Endometrial microvascular endothelial cells (primary cell): ENCODE data around the gene MESP2. TPM values are rescaled to one million over a fixed set of nuclear protein-coding genes. Genes with fewer than 3 reads are reported as not detected.

ENCODE experiments used
- in situ Hi-C: cut with HindIII; loops from 2 replicates; pipeline ENCODE4 v1.10.0; 2017; ENCODE audit warnings: low sequenced_read_pairs, low pct_unique_long_range_greater_than_20kb; ENCODE audit errors: inconsistent ontology term
- total RNA-seq: library from RNA; depleted of rRNA; stranded (reverse); fragments of >200 nt; gene quantifications from one replicate; pipeline ENCODE4 v1.2.3, GENCODE V29; 2015; ENCODE audit errors: inconsistent ontology term

MESP2 gene
- total RNA-seq, 1 donor from 2014 or later: not detected

DNA sequence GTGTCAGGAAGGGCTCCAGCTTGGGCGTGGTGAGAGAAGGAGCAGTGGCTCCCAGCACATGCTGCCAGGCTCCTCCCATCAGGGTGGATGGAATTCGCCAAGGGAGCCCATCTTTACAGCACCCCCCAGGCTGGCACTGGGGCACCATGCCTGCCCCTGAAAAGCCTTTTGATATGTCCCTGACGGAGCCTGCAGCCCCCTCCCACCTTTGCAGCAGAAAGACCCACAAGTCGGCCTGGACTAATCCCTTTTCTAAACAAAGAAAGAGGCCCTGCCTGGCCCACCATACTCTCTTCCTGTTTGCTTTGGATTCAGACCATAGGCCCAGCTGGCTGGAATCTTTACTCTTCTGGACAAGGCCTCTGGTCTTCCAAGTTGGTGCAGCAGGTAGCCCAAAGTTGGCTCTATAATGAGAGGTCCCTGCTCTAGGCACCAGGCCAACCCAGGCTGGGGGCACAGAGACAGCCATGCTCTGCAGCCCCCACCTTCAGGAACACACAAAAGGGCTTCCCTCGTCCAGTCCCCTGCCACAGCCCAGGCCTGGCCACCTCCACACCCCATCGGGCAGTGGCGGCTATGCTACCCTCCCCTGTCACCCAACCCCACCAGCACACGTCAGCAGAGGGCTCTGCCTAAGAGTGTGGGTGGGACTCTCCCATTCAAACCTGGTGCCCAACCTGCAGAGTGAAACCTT is 33.1 kb downstream of the MESP2 start:
- in situ Hi-C loops: no loop called here

DNA sequence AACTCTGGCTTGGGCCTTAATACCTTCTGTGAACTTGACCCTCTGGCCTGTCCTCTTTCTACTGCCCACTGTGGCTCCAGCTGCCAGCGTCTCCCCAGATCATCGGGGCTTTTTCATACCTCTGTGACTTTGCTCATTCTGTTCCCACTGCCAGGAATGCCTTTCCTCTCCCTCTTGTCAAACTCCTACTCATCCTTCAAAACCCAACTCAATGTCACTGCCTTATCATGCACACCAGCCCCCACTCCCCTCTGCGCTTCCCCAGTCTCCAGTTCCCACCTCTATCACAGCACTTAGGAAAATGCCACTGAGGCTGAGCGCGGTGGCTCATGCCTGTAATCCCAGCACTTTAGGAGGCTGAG is 33.6 kb downstream of the MESP2 start:
- in situ Hi-C loops: no loop called here

DNA sequence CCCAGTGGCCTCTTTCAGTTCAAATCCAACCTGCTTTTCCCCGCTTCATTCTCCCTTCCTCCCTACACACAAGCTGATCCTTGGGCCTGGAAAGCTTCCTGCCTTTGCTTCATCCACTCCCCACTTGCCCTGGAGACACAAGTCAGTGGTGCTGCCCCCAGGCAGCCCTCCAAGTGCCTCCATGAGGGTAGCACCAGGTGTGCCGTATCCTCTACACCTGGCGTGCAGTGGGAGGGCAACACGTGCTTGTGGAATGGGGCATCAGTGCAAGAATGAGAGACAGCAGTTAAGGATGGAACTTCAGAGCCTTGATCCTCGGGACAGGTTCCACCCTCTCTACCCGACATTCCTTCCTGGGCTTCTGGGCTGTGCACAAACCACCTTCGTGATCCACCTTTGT is 34.7 kb downstream of the MESP2 start:
- in situ Hi-C loops: no loop called here

DNA sequence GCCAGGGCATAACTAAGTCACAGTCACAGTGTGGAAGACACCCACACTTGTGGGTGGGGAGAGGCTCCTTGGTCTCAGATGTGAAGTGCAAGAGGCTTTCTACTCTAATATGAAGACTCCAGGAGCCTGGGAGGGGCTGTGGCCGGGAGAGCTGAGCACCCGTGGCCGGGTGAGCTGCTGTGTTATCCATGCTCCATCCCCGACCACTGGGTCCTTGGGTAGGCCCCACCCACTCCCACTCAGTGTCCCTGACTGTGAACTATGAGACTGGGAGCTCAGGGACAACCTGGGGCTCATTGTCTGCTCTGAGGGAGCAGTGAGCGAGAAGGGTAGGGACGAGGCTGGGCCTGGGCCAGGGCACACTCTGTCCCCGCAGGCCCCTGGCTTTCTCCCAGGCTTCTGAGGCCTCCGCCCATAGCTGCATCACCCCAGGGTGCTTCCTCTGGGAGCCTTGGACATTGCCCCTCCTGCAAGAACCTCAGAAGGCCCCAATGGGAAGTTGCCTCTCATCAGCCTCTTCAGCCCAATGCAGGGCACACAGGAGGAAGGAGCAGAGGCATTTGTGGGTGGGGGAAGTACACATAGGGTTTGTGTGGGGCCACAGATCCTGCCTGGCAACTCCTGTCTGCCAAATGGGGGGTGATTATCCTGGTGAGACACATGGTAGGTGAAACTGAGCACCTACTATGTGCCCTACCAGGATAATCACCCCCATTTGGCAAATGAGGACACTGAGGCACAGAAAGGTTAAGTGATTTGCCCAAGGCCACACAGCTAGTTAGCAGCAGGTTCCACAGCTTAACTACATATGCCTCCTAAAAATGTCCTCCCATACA is 36.1 kb downstream of the MESP2 start:
- in situ Hi-C loops: no loop called here

DNA sequence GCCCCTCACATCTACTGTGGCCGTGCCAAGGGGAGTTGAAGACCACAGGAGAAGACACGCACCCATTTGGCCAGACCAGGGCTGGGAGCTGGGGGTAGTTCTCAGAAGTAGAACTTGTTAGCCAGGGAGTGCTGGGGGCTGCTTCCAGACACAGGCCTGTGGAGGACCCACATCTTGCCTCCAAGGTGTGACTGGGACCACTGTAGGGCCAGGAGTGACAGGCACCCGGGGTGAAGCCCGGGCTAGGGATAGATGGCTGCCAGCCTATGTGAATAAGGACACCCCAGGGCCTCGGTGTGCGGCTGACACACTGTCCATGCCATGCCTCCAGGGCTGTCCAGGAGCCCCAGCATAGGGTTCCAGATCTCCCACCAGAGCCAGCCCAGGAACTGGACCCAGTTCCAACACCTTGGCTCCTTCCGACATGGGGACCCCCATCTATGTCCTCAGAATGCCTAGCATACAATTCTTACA is 36.8 kb downstream of the MESP2 start:
- in situ Hi-C loops: no loop called here

DNA sequence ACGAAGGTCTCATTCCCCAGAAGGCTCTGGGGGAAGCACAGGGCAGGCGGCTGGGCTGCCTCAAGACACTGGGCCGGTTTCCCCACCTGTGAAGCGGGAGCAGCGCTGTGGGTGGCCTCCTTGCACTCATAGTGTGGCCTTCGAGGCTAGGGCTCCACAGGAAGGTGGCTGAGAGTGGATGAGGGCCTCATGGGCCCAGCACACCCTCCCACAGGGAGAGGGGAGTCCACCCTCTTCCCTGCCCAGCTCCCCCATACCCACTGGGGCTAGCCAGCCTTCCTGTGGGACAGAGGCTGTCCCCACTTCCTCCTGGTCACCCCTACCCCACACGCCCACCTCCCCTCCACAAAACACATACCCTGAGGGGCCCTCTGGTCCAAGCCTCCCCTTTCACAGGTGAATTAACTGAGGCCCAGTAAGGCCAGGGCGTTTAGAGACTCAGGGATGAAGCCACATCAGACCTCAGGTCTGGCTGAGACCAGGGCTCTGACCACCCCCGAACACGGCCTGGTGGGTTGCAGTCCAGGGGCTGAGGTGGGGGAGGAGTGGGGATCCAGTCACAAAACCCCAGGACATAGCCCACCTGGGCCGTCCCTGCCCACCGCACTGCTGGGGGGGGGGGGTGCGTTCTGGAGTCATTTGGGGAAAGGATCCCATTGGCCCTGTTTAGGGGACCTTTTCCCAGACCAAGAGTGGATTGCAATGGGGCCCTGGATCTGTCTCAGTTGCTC is 37.4 kb downstream of the MESP2 start:
- in situ Hi-C loops: no loop called here

DNA sequence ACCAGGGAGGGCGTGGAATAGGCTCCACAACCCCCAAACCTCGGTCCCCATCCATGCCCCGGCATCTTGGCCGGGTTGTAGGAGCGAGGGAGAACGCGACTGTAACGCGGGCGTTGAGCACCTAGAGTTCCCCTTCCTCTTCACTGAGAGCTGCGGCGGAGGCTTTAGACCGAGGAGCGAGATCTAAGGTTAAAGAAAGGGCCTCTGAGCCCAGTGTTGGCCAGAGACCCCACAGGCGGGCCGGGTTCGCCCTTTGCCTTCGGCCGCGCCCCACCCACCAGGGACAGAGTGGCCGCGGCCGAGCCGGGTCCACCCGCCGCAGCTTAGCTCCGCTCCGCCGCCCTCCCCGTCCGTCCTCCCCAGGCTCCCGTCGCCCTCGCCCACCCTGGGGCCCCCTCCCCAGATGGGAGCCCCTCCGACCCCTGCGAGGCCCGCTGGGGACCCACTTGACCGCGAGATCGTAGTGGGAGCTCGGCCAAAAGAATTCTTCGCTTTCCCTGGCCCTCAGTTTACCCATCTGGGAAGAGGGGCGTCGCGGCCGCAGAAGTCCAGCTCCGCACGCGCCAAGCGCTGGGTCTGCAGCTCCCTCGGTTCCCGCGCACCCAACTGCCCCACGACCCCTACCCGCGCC is 38.1 kb downstream of the MESP2 start:
- in situ Hi-C loops: no loop called here

DNA sequence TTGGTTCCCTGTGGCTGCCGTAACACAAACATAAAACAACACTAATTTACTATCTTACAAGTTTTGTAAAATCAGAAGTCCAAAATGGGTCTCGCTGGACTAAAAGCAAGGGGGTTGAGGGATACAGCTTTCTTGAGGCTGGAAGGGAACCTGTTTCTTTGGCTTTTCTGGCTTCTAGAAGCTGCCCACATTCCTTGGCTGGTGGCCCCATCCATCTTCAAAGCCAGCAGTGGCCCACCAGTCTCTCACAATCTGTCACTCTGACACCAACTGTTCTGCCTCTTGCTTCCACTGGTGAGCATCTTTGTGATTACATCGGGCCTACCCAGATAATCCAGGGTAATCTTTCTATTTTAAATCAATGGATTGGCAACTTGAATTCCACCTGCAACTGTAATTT is 39.6 kb downstream of the MESP2 start:
- in situ Hi-C loops: no loop called here

DNA sequence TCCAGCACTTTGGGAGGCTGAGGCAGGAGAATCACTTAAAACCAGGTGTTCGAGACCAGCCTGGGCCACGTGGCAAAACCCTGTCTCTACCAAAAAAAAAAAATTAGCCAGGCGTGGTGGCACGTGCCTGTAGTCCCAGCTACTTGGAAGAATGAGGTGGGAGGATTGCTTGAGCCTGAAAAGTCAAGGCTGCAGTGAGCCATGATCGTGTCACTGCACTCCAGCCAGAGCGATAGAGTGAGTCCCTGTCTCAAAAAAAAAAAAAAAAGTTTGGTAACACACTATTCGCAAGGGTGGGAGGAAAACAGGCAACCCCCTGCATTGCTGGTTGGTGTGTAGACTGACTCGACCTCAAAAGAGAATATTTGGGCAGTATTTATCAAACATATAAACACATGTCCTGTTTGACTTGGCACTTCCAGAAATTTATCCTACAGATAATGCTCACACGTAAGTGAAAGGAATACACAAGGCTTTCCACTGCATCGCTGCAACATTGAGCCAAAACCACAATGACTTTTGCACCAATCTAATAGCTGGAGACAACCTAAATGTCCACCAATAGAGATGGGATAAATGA is 41.7 kb downstream of the MESP2 start:
- in situ Hi-C loops: no loop called here

DNA sequence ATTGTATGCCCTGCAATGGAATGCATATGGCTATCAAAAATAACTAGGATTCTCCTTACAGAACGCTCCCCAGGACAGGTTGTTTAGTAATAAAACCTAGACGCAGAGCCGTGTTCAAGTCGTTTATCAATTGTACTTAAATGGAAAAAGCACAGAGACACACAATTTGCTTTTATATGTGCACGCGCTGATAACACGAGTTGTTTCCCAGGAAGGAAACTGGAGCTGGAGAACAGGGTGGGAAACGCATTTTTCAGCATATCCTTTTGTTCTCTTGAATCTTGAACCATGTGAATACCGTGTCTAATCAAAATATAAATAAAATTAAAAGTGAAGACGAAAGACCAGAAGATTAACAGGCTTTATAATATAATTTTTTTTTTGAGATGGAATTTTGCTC is 42.2 kb downstream of the MESP2 start:
- in situ Hi-C loops: no loop called here

DNA sequence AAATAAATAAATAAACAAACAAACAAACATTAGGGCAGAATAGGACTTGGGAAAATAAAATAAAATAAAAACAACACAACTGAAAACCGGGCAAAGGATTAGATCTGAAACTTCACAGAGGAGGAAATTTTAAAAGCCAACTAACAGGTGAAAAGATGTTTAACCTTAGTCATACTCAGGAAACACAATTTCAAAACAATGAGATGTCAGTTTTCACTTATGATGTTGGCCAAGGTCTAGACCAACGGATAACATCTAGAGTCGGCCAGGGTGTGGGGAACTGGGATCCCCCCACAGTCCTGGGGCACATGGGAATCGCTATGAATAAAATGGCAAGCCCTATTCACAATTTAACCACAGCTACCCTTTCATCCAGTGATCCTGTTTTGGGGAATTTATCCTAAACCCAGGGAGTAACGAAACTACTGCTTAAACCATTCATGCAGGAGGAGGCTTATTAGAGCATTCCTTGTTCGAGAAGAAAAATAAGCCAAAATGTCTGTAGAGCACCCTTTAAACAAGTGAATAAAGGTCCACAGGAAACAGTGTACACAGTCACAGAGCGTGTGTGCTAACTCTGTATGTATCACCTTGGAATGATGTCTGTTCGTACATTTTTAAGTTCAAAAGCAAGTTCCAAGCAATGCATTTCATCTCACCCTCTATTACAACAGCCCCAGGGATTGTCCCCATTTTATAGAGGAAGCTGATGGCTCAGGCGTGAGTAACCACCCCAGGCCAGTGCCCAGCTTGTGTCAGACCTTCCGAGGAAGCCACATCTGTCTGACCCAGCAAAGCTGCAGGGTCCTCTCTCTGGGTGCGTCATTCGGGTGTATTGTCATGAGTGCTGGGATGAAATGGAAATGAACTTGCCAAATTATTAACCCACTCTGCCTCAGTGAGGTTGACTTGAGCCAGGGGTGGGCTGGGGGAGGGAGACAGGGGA is 44.8 kb downstream of the MESP2 start:
- in situ Hi-C loops: no loop called here

DNA sequence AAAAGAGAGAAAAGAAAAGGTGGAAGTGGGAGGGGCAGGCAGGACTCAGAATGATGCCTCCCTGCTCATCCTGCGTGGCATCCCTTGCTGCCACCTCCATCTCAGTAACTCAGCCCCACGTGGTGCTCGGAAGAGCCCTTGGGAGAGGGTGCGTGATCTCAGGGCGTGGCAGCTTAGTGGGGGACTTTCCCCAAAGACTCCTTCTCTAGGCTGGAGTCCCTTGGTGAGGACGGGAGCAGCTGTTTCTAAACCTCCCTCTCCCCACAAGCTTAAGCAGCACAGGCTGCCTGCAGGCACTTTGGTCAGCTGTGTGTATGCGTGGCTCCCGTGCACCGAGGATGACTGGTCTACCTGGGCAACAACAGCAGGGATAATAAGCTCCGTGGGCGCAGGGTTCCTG is 45.9 kb downstream of the MESP2 start:
- in situ Hi-C loops: no loop called here

DNA sequence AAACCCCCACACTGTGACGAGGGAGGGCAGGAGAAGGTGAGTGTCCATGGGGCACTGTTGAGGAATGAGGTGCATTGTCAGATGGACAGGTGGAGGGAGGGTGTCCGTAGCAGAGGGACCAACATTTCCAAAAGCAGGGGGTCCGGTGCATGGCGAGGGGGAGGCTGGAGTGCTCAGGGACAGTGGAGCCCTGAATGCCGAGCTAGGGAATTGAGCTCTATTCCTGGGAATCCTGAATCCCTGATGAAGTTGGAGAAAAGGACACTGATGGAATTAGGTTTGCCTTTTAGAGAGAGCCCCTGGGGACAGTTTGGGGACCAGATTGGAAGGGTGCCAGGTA is 46.4 kb downstream of the MESP2 start:
- in situ Hi-C loops: no loop called here

DNA sequence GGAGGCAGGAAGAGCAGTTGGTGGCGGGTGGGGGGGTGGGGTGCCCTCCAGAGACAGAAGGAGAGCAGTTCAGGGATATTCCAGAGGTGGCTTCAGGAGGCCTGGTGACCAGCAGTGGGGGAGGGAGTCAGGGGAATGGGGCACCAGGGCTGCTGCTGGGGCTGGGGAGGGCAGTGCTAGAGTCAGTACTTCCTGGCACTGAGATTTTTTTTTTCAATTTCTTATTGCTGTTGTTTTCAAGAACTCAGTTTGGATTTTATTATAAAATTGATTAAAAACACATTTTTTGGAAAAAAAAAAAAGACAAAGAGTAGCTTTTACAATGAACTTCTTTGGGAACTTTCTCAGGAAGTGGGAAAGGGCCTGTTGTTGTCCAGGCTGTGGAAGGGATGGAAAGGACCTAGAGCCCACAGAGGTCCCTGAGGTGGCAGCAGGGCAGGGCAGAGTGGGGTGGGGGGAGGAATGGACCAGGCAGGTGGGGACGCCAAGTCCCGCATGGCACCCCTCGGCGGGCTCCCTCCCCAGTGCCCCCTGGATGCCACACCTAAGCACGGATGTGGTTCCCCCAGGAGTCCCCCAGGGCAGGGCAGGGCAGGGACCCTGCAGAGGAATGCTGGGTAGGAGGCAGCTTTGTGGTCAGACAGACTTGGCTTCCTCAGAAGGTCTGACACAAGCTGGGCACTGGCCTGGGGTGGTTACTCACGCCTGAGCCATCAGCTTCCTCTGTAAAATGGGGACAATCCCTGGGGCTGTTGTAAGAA is 47.0 kb downstream of the MESP2 start:
- in situ Hi-C loops: no loop called here

DNA sequence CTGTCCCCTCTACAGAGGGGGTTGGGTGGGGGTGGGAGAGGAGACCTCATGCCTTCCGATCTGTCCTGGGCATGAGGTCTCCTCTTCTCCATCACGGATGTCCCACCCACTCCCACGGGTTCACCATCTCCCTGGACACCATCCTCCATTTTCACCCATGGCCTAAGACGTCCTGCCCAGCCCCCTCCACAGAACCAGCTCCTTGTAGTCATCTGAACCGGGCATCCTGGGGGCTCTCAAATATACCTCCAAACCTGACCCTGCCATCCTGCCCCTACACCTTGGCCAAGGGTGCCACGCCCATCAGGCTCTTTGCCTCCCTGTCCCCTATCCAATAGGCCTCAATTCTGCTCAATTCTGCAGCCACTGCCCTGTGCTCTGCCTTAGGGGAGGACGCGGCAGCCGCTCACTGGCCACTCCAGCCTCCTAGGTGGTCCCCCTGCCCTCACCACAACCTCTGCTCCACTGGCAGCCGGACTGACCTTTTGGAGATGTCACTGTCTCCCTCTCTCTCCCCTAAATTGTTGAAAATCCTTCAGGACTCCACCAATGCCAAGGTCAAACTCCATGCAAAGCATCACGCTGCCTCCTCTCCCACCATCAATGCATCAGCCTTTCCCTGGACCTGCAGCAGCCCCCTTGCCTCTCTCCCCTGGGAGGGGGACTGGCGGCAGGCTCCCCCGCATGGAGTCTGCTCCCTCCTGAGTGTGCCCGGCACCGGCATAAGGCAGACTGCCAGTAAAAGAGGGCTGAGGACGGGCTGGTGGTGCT is 47.9 kb downstream of the MESP2 start:
- in situ Hi-C loops: no loop called here

DNA sequence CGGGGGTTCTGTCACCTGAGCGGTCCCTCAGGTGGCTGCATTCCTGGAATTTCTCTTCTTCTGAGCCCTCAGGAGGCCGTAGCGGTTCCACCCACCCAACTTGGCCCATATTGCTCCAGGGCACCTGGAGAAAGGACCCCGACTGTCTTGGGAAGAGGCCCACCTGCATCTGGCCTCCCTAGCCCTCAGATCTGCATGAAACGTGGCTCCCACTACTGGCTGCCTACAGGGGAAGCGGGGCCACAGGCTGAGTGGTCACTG is 48.4 kb downstream of the MESP2 start:
- in situ Hi-C loops: no loop called here
